Parathyroid adenoma (tissue), 2 donors: ENCODE results near the gene SGCG.
"Not testable (repeated sequence)": the region's sequence is repeated elsewhere in the genome, so short reads cannot be mapped to it uniquely, and the experiment has no call there.

ENCODE experiments used
- H2AFZ ChIP-seq: fragments of 300-600 bp; sonication (generic); one replicate; pipeline ENCODE4 v1.7.0; 2017; ENCODE audit warnings: antibody characterized with exemption, mild to moderate bottlenecking
- H3K27ac ChIP-seq: fragments of 300-600 bp; sonication (generic); one replicate; pipeline ENCODE4 v1.7.0; 2017
- H3K27me3 ChIP-seq: fragments of 300-600 bp; sonication (generic); one replicate; pipeline ENCODE4 v1.7.0; 2017; ENCODE audit warnings: low read length; ENCODE audit not compliant: control insufficient read depth, insufficient read depth
- H3K36me3 ChIP-seq: fragments of 300-600 bp; sonication (generic); one replicate; pipeline ENCODE4 v1.7.0; 2017; ENCODE audit warnings: low read length; ENCODE audit not compliant: control insufficient read depth, insufficient read depth
- H3K4me1 ChIP-seq: fragments of 300-600 bp; sonication (generic); one replicate; pipeline ENCODE4 v1.7.0; 2017; ENCODE audit warnings: control low read depth
- H3K4me2 ChIP-seq: fragments of 300-600 bp; sonication (generic); one replicate; pipeline ENCODE4 v1.7.0; 2017; ENCODE audit warnings: low read length
- H3K4me3 ChIP-seq: fragments of 300-600 bp; sonication (generic); one replicate; pipeline ENCODE4 v1.7.0; 2017; ENCODE audit warnings: low read depth, low read length
- H3K79me2 ChIP-seq: fragments of 300-600 bp; sonication (generic); one replicate; pipeline ENCODE4 v1.7.0; 2017; ENCODE audit warnings: control low read depth
- H3K9ac ChIP-seq: fragments of 300-600 bp; sonication (generic); one replicate; pipeline ENCODE4 v1.7.0; 2017; ENCODE audit warnings: mild to moderate bottlenecking
- H3K9me3 ChIP-seq: fragments of 300-600 bp; sonication (generic); one replicate; pipeline ENCODE4 v1.7.0; 2017; ENCODE audit warnings: low read length; ENCODE audit not compliant: control insufficient read depth
- CTCF ChIP-seq: fragments of 300-600 bp; sonication (generic); IDR thresholded peaks from one replicate; pipeline ENCODE4 v1.7.0; 2017; ENCODE audit warnings: antibody characterized with exemption, mild to moderate bottlenecking
- donor health status: primary hyperparathyroidism.

The SGCG gene

GRCh38 chr13:23235994-23236393, 55.2 kb downstream of the SGCG start:
- Histone ChIP-seq H2AFZ (no peak overlapping the region), H3K4me2 (no peak overlapping the region), H3K9me3 (no peaks in the 10 kb centered on the region), H3K4me3 (no peak overlapping the region), H3K27ac (no peak overlapping the region), H3K27me3 (no peaks in the 10 kb centered on the region), H3K4me1 (no peaks in the 10 kb centered on the region), H3K79me2 (no peaks in the 10 kb centered on the region), H3K9ac (no peak overlapping the region), H3K36me3 (no peaks in the 10 kb centered on the region)
- no peak for TF ChIP-seq CTCF

- no peak for TF ChIP-seq CTCF
- no peaks in the 10 kb centered on the region for H3K27me3 ChIP-seq
- no peak overlapping the region for H3K9ac ChIP-seq
- no peak overlapping the region for H2AFZ ChIP-seq
- H3K79me2 ChIP-seq, result no peaks in the 10 kb centered on the region
- H3K27ac ChIP-seq, result no peak overlapping the region
- H3K4me3 ChIP-seq, result no peak overlapping the region
- H3K4me1 ChIP-seq, result no peaks in the 10 kb centered on the region
- no peaks in the 10 kb centered on the region for H3K36me3 ChIP-seq
- H3K9me3 ChIP-seq, result no peaks in the 10 kb centered on the region
- no peak overlapping the region for H3K4me2 ChIP-seq
Measured at GRCh38 chr13:23243066-23243465, 62.3 kb downstream of the SGCG start.

DNA sequence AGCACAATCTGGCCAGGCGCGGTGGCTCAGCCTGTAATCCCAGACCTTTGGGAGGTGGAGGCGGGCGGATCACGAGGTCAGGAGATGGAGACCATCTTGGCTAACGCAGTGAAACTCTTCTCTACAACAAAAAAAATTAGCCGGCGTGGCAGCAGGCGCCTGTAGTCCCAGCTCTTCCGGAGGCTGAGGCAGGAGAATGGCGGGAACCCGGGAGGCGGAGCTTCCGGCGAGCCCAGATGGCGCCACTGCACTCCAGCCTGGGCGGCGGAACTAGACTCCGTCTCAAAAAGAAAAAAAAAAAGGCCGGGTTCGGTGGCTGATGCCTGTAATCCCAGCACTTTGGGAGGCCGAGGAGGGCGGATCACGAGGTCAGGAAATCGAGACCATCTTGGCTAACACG, 67.6 kb downstream of the SGCG start:
- not testable (repeated sequence) for H3K4me3 ChIP-seq

GRCh38 chr13:23254506-23254905, 73.7 kb downstream of the SGCG start:
- Histone ChIP-seq H3K9me3 (no peaks in the 10 kb centered on the region), H3K9ac (no peak overlapping the region), H3K4me3 (no peak overlapping the region), H3K27me3 (no peaks in the 10 kb centered on the region), H3K27ac (no peak overlapping the region), H3K4me2 (no peak overlapping the region), H3K79me2 (no peaks in the 10 kb centered on the region), H3K4me1 (no peaks in the 10 kb centered on the region), H3K36me3 (no peaks in the 10 kb centered on the region), H2AFZ (no peak overlapping the region)
- TF ChIP-seq CTCF, result no peak

More for the DNA sequence above, 67.6 kb downstream of the SGCG start:
- H3K36me3 ChIP-seq, H3K27me3 ChIP-seq, H3K27ac ChIP-seq, H3K4me1 ChIP-seq, H3K9me3 ChIP-seq, H3K4me2 ChIP-seq, H3K9ac ChIP-seq, H2AFZ ChIP-seq, H3K79me2 ChIP-seq: not testable (repeated sequence)

DNA sequence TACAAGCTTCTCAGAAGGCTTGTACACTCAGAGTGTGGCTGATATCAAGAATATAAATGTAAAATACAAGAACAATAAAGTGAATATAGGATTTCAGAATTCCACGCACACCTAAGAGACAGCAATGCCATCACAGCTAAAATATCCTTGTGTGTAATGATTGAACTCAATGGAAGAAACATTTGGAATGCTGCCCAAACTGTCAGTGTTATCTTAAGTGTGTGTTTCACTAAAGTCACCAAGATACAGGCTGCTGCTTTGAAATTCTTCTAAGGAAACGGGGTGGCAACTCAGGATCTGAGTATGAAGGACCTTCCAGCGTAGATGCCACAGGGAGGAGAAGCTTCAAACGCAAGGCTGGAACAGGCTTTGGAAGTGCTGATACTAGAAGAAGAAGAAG, 86.8 kb downstream of the SGCG start:
- no peak overlapping the region for H3K4me3 ChIP-seq
- H3K4me1 ChIP-seq, result no peaks in the 10 kb centered on the region
- no peak for TF ChIP-seq CTCF
- no peaks in the 10 kb centered on the region for H3K79me2 ChIP-seq
- no peak overlapping the region for H2AFZ ChIP-seq
- no peaks in the 10 kb centered on the region for H3K27me3 ChIP-seq
- no peak overlapping the region for H3K27ac ChIP-seq
- H3K4me2 ChIP-seq, result no peak overlapping the region
- no peak overlapping the region for H3K9ac ChIP-seq
- no peaks in the 10 kb centered on the region for H3K36me3 ChIP-seq
- H3K9me3 ChIP-seq, result no peaks in the 10 kb centered on the region
